Gastrocnemius medialis (tissue), 4 donors: ENCODE measurements around the gene IKZF2.

Experiments used
- CTCF ChIP-seq, 5 experiments: fragments of 450-650 bp in 3 of 5; fragments of 200-600 bp in 2 of 5; sonication (generic) in 2 of 5; IDR thresholded peaks in 4 of 5; conservative IDR thresholded peaks in 1 of 5; 1 replicate in 4 of 5; 2 replicates in 1 of 5; pipeline ENCODE4 v1.5.1; 2016 to 2019; ENCODE audit warnings: antibody characterized with exemption in 5 of 5, mild to moderate bottlenecking in 3 of 5, moderate library complexity in 3 of 5
- POLR2A ChIP-seq, 2 donors: fragments of 450-650 bp; IDR thresholded peaks; one replicate each; pipeline ENCODE4 v1.6.1; 2017; ENCODE audit warnings: antibody characterized with exemption in 2 of 2, mild to moderate bottlenecking in 2 of 2, moderate library complexity in 2 of 2

GRCh38 chr2:213188533-213188867 lies 37.1 kb upstream of the IKZF2 start:
- no peak for TF ChIP-seq CTCF (IDR thresholded peaks at IDR 0.05 in 4 of 5, conservative IDR thresholded peaks at IDR 0.05 in 1 of 5)
- no peak for TF ChIP-seq POLR2A (IDR thresholded peaks at IDR 0.05)
